SK-N-SH treated with all-trans-retinoic acid at 6 μM for 48 hours (cell line): ENCODE measurements around the gene NBEA.
"Not testable (repeated sequence)": the region's sequence is repeated elsewhere in the genome, so short reads cannot be mapped to it uniquely, and the experiment has no call there.

ENCODE experiments used
- ATAC-seq: fragments of 200-7000 bp; cut with Tn5 transposase; 3 replicates; pipeline ENCODE4 v1.9.1; 2020; ENCODE audit warnings: mild to moderate bottlenecking, moderate library complexity
- CSDC2 ChIP-seq: fragments of 250-450 bp; sonication (Bioruptor Pico); IDR thresholded peaks from 2 replicates; pipeline ENCODE4 v1.5.0; 2020; ENCODE audit warnings: mild to moderate bottlenecking, moderate library complexity
- GLIS3 ChIP-seq: fragments of 250-450 bp; sonication (Bioruptor Pico); IDR thresholded peaks from 2 replicates; pipeline ENCODE4 v1.5.0; 2020; ENCODE audit warnings: mild to moderate bottlenecking, moderate library complexity
- ISL1 ChIP-seq: fragments of 250-450 bp; sonication (Bioruptor Pico); IDR thresholded peaks from 2 replicates; pipeline ENCODE4 v2.1.2; 2022; ENCODE audit warnings: mild to moderate bottlenecking, moderate library complexity
- OSR1 ChIP-seq: fragments of 250-450 bp; sonication (Bioruptor Pico); IDR thresholded peaks from 2 replicates; pipeline ENCODE4 v1.8.0; 2022; ENCODE audit warnings: moderate library complexity, mild to moderate bottlenecking, inconsistent platforms
- SNAI2 ChIP-seq: fragments of 250-450 bp; sonication (Bioruptor Pico); IDR thresholded peaks from 2 replicates; pipeline ENCODE4 v1.5.0; 2020; ENCODE audit warnings: mild to moderate bottlenecking, moderate library complexity
- TOX ChIP-seq: fragments of 250-450 bp; sonication (Bioruptor Pico); IDR thresholded peaks from 2 replicates; pipeline ENCODE4 v1.8.0; 2021; ENCODE audit warnings: mild to moderate bottlenecking, moderate library complexity, borderline replicate concordance
- ZC3H10 ChIP-seq: fragments of 250-450 bp; sonication (Bioruptor Pico); IDR thresholded peaks from 2 replicates; pipeline ENCODE4 v1.5.1; 2021; ENCODE audit warnings: mild to moderate bottlenecking, moderate library complexity
- ZFP3 ChIP-seq: fragments of 250-450 bp; sonication (Bioruptor Pico); IDR thresholded peaks from 2 replicates; pipeline ENCODE4 v1.5.0; 2020; ENCODE audit warnings: mild to moderate bottlenecking, moderate library complexity
- ZNF565 ChIP-seq: fragments of 450-650 bp; formaldehyde crosslinking; conservative IDR thresholded peaks from 2 replicates; pipeline ENCODE4 v1.5.0; 2020; ENCODE audit warnings: low read depth, mild to moderate bottlenecking, moderate library complexity
- ZNF70 ChIP-seq: fragments of 450-650 bp; formaldehyde crosslinking; IDR thresholded peaks from 2 replicates; pipeline ENCODE4 v1.5.0; 2020; ENCODE audit warnings: mild to moderate bottlenecking, moderate library complexity
- ZNF8 ChIP-seq: fragments of 450-650 bp; formaldehyde crosslinking; IDR thresholded peaks from 2 replicates; pipeline ENCODE4 v1.5.0; 2020; ENCODE audit warnings: mild to moderate bottlenecking, moderate library complexity
- TF ChIP-seq, protein P1 (sequence below): fragments of 250-450 bp; sonication (Bioruptor Pico); IDR thresholded peaks from 2 replicates; pipeline ENCODE4 v1.8.0; 2021; ENCODE audit warnings: low read depth, mild to moderate bottlenecking, moderate library complexity, borderline replicate concordance
- TF ChIP-seq, protein P2 (sequence below): fragments of 250-450 bp; sonication (Bioruptor Pico); IDR thresholded peaks from 2 replicates; pipeline ENCODE4 v1.5.1; 2020; ENCODE audit warnings: low read depth, mild to moderate bottlenecking, moderate library complexity
- TF ChIP-seq, protein P3 (sequence below): fragments of 250-450 bp; sonication (Bioruptor Pico); IDR thresholded peaks from 2 replicates; pipeline ENCODE4 v1.5.0; 2020; ENCODE audit warnings: mild to moderate bottlenecking, moderate library complexity
- TF ChIP-seq, protein P4 (sequence below): fragments of 250-450 bp; sonication (Bioruptor Pico); IDR thresholded peaks from 2 replicates; pipeline ENCODE4 v1.5.1; 2021; ENCODE audit warnings: mild to moderate bottlenecking, moderate library complexity

NBEA gene

DNA sequence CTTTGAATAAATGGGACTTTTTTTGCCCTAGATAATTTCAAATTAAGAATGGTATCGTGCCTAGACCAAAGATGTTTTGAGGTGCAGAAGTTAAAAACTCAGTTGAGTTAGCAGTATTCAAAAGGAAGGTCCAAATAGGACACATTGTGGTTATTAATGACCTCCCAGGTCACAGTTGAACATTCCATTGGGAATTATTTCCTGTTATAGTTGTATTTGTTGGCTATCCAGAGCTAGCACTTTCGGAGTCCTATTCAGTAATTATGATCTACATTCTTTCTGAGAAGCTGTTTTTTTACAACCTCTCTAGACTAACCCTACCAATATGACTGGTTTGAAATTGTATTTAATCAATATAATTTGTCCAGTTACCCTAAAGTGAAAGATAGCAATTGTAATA, 450.7 kb downstream of the NBEA start:
- no peak for ATAC-seq
- TF ChIP-seq ZC3H10 (CRISPR knock-in tag) (no peak), OSR1 (no peak)
- TF ChIP-seq, all 23 proteins: peak for 0

DNA sequence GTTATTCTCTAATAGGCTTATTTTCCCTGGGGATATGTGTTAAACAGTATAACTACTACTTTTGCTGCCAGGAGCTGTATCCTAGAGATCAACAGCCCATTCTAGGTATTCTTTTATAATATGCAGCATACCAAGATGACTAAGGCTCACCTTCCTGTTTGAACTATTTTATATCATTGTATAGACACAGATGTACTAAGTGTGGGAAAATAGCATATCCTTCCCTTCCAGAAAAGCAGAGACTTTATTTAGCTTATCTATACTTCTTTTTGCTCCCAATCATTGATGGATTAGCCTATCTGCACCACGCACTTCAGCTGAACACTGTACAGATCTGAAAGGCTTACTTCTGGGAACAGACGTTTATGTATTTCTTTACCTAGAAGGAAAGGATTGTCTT, 451.8 kb downstream of the NBEA start:
- ATAC-seq: peak; percentile 44; the same call in 1 of the 3 replicates
- 0 out of 2 replicates have a peak, but pooled peaks have one; percentile 11 for TF ChIP-seq ISL1 (CRISPR knock-in tag)
- TF ChIP-seq ZFP3 (CRISPR knock-in tag): no peak

DNA sequence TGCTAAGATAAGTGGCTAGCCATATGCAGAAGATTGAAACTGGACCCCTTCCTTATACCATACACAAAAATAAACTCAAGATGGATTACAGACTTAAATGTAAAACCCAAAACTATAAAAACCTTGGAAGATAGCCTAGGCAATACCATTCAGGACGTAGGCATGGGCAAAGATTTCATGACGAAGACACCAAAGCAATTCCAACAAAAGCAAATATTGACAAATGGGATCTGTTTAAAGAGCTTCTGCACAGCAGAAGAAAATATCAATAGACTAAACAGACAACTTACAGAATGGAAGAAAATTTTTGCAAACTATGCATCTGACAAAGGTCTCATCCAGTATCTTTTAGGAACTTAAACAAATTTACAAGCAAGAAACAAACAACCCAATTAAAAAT, 466.2 kb downstream of the NBEA start:
- ATAC-seq: not testable (repeated sequence)

DNA sequence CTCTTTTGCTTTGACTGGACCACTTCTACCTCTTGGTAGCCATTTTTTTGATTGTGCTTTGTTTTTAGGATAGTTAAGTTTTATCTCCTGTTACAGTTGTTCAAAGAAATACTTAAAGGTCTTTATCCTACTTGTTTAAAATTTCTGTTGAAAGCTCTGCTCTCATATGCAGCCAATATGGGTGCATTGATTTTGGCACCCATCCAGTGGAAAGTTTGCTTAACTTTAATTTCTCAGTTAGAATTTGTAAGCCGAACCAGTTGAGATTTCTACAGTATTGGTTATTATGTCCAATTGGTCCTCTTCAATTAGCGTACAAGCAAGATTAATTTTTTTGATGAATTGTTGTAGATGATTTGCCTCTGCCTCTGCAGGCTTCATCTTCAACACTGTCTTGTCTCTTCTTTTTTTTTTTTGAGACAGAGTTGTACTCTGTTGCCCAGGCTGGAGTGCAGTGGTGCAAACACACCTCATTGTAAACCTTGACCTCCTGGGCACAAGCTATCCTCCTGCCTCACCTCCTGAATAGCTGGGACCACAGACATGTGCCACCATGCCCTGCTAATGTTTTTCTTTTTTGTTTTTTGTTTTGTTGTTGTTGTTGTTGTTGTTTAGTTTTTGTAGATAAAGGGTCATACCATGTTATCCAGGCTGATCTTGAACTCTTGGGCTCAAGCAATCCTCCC, 469.1 kb downstream of the NBEA start:
- ATAC-seq: no peak

DNA sequence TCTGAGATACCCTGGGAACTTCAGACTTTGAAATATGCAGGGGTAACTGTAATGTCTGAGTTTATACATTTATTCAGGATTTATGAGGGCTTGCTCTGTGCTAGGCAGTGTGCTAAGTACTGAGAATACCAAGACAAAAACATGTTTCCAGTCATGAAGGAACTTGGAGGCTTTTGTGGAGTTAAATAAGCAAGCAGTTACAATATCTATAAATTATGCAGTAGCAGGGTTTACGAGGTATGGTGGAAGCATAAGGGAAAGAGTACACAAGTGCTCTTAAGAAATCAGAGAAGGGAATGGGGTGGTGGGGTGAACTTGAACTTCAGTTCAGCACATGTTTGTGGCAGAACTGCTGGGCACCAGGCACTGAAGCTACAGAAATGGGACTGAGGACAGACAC, 506.4 kb downstream of the NBEA start:
- TF ChIP-seq ZFP3 (CRISPR knock-in tag) (no peak), SNAI2 (CRISPR knock-in tag) (no peak), ISL1 (CRISPR knock-in tag) (no peak), OSR1 (no peak), ZNF8 (CRISPR knock-in tag) (no peak), CSDC2 (CRISPR knock-in tag) (no peak), ZNF70 (CRISPR knock-in tag) (no peak)
- TF ChIP-seq, protein P1, sequence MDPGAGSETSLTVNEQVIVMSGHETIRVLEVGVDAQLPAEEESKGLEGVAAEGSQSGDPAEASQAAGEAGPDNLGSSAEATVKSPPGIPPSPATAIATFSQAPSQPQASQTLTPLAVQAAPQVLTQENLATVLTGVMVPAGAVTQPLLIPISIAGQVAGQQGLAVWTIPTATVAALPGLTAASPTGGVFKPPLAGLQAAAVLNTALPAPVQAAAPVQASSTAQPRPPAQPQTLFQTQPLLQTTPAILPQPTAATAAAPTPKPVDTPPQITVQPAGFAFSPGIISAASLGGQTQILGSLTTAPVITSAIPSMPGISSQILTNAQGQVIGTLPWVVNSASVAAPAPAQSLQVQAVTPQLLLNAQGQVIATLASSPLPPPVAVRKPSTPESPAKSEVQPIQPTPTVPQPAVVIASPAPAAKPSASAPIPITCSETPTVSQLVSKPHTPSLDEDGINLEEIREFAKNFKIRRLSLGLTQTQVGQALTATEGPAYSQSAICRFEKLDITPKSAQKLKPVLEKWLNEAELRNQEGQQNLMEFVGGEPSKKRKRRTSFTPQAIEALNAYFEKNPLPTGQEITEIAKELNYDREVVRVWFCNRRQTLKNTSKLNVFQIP: no peak
- TF ChIP-seq, protein P2, sequence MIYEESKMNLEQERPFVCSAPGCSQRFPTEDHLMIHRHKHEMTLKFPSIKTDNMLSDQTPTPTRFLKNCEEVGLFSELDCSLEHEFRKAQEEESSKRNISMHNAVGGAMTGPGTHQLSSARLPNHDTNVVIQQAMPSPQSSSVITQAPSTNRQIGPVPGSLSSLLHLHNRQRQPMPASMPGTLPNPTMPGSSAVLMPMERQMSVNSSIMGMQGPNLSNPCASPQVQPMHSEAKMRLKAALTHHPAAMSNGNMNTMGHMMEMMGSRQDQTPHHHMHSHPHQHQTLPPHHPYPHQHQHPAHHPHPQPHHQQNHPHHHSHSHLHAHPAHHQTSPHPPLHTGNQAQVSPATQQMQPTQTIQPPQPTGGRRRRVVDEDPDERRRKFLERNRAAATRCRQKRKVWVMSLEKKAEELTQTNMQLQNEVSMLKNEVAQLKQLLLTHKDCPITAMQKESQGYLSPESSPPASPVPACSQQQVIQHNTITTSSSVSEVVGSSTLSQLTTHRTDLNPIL (CRISPR knock-in tag): no peak
- ATAC-seq: no peak

More for the DNA sequence above, 469.1 kb downstream of the NBEA start:
- no peak for TF ChIP-seq ISL1 (CRISPR knock-in tag)

DNA sequence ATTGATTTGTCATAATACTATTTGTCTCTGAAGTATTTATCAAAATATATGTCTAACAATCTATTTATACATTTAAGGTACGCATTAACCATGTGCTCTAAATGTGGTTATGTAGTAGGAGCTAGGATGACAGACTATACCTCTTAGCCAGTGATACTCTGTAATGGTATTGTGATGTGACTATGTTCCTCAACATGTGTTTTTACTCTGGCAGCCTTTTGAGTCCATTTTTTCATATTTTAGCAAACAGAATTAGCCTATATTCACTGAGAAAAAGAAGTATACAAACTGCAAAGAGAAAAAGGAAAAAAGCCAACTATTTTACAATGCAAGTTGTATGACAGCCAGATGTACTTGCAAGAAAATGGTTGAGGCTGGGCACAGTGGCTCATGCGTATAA, 507.8 kb downstream of the NBEA start:
- TF ChIP-seq ZNF565 (CRISPR knock-in tag): no peak
- TF ChIP-seq, protein P1: no peak
- TF ChIP-seq, protein P3, sequence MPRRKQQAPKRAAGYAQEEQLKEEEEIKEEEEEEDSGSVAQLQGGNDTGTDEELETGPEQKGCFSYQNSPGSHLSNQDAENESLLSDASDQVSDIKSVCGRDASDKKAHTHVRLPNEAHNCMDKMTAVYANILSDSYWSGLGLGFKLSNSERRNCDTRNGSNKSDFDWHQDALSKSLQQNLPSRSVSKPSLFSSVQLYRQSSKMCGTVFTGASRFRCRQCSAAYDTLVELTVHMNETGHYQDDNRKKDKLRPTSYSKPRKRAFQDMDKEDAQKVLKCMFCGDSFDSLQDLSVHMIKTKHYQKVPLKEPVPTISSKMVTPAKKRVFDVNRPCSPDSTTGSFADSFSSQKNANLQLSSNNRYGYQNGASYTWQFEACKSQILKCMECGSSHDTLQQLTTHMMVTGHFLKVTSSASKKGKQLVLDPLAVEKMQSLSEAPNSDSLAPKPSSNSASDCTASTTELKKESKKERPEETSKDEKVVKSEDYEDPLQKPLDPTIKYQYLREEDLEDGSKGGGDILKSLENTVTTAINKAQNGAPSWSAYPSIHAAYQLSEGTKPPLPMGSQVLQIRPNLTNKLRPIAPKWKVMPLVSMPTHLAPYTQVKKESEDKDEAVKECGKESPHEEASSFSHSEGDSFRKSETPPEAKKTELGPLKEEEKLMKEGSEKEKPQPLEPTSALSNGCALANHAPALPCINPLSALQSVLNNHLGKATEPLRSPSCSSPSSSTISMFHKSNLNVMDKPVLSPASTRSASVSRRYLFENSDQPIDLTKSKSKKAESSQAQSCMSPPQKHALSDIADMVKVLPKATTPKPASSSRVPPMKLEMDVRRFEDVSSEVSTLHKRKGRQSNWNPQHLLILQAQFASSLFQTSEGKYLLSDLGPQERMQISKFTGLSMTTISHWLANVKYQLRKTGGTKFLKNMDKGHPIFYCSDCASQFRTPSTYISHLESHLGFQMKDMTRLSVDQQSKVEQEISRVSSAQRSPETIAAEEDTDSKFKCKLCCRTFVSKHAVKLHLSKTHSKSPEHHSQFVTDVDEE (CRISPR knock-in tag): no peak
- TF ChIP-seq ZC3H10 (CRISPR knock-in tag): no peak
- TF ChIP-seq, protein P4, sequence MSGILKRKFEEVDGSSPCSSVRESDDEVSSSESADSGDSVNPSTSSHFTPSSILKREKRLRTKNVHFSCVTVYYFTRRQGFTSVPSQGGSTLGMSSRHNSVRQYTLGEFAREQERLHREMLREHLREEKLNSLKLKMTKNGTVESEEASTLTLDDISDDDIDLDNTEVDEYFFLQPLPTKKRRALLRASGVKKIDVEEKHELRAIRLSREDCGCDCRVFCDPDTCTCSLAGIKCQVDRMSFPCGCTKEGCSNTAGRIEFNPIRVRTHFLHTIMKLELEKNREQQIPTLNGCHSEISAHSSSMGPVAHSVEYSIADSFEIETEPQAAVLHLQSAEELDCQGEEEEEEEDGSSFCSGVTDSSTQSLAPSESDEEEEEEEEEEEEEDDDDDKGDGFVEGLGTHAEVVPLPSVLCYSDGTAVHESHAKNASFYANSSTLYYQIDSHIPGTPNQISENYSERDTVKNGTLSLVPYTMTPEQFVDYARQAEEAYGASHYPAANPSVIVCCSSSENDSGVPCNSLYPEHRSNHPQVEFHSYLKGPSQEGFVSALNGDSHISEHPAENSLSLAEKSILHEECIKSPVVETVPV (CRISPR knock-in tag): no peak
- no peak for TF ChIP-seq GLIS3 (CRISPR knock-in tag)
- TF ChIP-seq TOX (CRISPR knock-in tag): no peak
- ATAC-seq: no peak
